Measurements from ENCODE around the gene IMMP2L. TPM values are rescaled to one million over a fixed set of nuclear protein-coding genes. Genes with fewer than 3 reads are reported as not detected.

The IMMP2L gene
- total RNA-seq, 1 donor from 2014 or later: 19.0 TPM

DNA sequence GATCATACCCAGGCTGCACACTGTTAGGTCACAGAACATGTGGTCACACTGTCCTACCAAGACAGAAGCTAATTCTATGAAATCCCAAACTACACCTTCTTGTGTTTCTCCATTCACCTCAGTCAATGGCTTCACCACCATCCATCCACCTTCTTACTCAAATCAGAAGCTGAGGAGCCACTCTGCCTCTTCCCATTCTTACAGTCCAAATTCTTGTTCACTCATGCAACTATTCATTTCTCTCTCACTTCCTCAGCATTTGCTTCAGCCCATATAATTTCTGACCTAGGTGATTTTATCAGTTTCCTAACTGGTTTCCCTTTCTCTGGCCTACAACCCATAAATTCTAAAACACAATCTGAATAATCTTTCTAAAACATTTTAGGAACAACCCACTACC lies 242.2 kb downstream of the IMMP2L start:
- H3K4me3 ChIP-seq (ENCODE audit: low read depth, low read length): no peak overlapping the region
- TF ChIP-seq, protein P1, sequence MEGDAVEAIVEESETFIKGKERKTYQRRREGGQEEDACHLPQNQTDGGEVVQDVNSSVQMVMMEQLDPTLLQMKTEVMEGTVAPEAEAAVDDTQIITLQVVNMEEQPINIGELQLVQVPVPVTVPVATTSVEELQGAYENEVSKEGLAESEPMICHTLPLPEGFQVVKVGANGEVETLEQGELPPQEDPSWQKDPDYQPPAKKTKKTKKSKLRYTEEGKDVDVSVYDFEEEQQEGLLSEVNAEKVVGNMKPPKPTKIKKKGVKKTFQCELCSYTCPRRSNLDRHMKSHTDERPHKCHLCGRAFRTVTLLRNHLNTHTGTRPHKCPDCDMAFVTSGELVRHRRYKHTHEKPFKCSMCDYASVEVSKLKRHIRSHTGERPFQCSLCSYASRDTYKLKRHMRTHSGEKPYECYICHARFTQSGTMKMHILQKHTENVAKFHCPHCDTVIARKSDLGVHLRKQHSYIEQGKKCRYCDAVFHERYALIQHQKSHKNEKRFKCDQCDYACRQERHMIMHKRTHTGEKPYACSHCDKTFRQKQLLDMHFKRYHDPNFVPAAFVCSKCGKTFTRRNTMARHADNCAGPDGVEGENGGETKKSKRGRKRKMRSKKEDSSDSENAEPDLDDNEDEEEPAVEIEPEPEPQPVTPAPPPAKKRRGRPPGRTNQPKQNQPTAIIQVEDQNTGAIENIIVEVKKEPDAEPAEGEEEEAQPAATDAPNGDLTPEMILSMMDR (IDR thresholded peaks at IDR 0.05; ENCODE audit: insufficient read depth, low read length, severe bottlenecking): no peak
- no peaks in the 10 kb centered on the region for H3K36me3 ChIP-seq (ENCODE audit: control insufficient read depth, insufficient read depth, low read length)
- no peak for FAIRE-seq
- DNase-seq (ENCODE audit: low read depth): no peak
- H3K27me3 ChIP-seq (ENCODE audit: control insufficient read depth, insufficient read depth, low read length): no peaks in the 10 kb centered on the region

DNA sequence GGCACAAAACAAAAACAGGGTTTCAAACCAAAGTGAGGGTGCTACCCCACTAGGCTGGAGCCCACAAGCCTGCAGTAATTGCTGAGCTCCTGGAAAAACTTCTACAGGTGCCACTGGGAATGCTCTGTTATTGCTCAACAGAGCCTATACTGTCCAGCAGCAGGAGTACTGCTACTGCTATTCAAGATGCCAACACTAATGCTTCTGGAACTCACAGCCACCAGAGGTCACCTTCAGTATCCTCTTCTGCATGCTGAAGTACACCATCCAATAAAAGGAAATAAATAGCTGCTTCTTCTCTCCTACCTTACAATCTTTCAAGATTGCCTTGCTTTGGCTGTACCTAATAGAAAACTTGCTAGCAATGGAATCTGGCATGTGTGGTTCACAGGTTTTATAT lies 249.3 kb downstream of the IMMP2L start:
- Histone ChIP-seq H3K36me3 (ENCODE audit: control insufficient read depth, insufficient read depth, low read length) (no peaks in the 10 kb centered on the region), H3K4me3 (ENCODE audit: low read depth, low read length) (no peak overlapping the region), H3K27me3 (ENCODE audit: control insufficient read depth, insufficient read depth, low read length) (no peaks in the 10 kb centered on the region)
- FAIRE-seq (no peak), DNase-seq (ENCODE audit: low read depth) (peak; percentile 26)
- TF ChIP-seq, protein P1 (IDR thresholded peaks at IDR 0.05; ENCODE audit: insufficient read depth, low read length, severe bottlenecking): no peak

DNA sequence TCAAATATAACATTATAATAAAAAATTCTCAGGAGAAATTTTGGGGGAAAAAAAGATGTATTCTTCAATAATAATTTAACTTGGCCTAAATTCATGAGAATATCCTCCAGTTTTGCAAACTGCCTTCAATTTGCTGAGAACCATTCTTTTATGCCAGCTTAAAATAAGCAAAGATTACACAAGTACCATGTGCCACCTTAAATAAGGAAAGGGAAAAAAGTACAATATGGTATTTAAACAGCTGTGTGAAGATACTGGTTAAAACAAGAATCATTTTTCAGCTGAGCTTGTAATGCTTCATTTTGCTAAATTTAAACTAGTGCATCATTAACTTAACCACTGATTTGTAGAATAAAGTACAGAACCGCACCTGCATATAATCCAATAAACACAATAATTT lies 253.6 kb downstream of the IMMP2L start:
- FAIRE-seq: no peak
- TF ChIP-seq, protein P1 (IDR thresholded peaks at IDR 0.05; ENCODE audit: insufficient read depth, low read length, severe bottlenecking): no peak
- DNase-seq (ENCODE audit: low read depth): no peak
- H3K27me3 ChIP-seq (ENCODE audit: control insufficient read depth, insufficient read depth, low read length): no peaks in the 10 kb centered on the region
- H3K36me3 ChIP-seq (ENCODE audit: control insufficient read depth, insufficient read depth, low read length): no peaks in the 10 kb centered on the region
- H3K4me3 ChIP-seq (ENCODE audit: low read depth, low read length): no peak overlapping the region

DNA sequence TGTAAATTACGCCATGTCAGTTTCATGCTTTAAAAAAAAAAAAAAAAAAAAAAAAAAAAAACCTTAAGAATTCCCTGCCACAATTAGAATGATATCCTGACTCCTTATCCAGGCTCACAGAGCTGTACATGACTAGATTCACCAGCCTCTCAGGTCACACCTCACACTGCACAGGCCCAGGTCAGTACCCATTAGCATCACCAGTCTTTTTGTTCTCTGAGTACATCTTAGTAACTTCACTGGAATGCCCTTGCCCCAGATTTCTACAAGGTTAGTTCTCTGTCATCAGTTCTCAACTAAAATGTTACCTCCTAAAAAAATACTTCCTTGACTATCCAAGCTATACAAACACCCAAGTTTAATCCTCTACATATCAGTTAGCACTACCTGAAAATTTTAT lies 260.4 kb downstream of the IMMP2L start:
- Histone ChIP-seq H3K4me3 (ENCODE audit: low read depth, low read length) (no peak overlapping the region), H3K36me3 (ENCODE audit: control insufficient read depth, insufficient read depth, low read length) (no peaks in the 10 kb centered on the region), H3K27me3 (ENCODE audit: control insufficient read depth, insufficient read depth, low read length) (no peaks in the 10 kb centered on the region)
- FAIRE-seq (no peak), DNase-seq (ENCODE audit: low read depth) (peak; percentile 1)
- TF ChIP-seq, protein P1 (IDR thresholded peaks at IDR 0.05; ENCODE audit: insufficient read depth, low read length, severe bottlenecking): no peak

DNA sequence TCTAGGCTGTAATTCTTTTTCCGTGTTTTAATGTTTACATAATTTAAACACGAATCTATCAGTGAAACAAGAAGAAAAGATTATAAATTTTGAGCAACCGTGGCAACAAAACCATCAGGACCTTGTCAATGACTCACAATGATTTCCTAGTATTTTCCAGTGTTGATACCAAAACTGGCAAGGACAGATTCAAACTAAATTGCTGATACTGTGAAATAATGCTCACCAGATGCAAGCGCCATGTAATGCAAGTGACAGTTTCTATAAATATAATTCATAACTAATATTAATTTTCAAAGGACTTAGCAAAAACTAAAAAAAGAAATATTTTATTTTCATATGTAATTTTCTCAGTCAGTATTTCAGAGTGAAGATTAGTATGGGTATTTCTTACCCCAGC lies 267.8 kb downstream of the IMMP2L start:
- no peak overlapping the region for H3K4me3 ChIP-seq (ENCODE audit: low read depth, low read length)
- FAIRE-seq: no peak
- H3K36me3 ChIP-seq (ENCODE audit: control insufficient read depth, insufficient read depth, low read length): no peaks in the 10 kb centered on the region
- H3K27me3 ChIP-seq (ENCODE audit: control insufficient read depth, insufficient read depth, low read length): no peaks in the 10 kb centered on the region
- TF ChIP-seq, protein P1 (IDR thresholded peaks at IDR 0.05; ENCODE audit: insufficient read depth, low read length, severe bottlenecking): no peak
- DNase-seq (ENCODE audit: low read depth): no peak

DNA sequence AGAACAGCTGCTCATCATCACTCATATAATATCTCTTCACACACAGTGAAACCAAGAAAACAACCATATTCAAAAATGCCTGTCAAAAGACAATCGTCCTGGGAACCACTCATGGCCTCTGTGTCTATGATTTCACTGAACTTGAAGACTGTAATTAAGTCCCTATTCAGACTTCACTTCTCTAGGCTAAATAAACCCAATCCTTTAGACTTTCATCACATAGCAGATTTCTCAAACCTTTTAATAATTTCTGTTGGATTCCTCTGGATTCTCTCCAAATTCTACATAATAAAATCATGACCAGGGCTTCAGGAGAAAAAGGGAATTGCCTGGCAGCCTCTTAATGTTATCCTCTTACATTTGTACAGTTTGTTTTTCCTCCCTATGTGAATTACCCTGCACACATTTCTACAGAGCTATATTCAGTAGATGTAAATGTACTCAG lies 270.2 kb downstream of the IMMP2L start:
- no peak for DNase-seq (ENCODE audit: low read depth)
- no peaks in the 10 kb centered on the region for H3K27me3 ChIP-seq (ENCODE audit: control insufficient read depth, insufficient read depth, low read length)
- TF ChIP-seq, protein P1 (IDR thresholded peaks at IDR 0.05; ENCODE audit: insufficient read depth, low read length, severe bottlenecking): no peak
- no peaks in the 10 kb centered on the region for H3K36me3 ChIP-seq (ENCODE audit: control insufficient read depth, insufficient read depth, low read length)
- no peak for FAIRE-seq
- H3K4me3 ChIP-seq (ENCODE audit: low read depth, low read length): no peak overlapping the region
